Mesodermal cell (in vitro differentiated cells): ENCODE data around the gene NDST4.

Experiments
- H3K27ac ChIP-seq: 2 replicates; pipeline ENCODE4 v1.7.0; 2013; ENCODE audit warnings: mild to moderate bottlenecking, low read depth, low read length, moderate library complexity; ENCODE audit not compliant: severe bottlenecking
- H3K36me3 ChIP-seq: 2 replicates; pipeline ENCODE4 v1.7.1; 2013; ENCODE audit warnings: mild to moderate bottlenecking, low read length, moderate library complexity; ENCODE audit not compliant: control insufficient read depth, insufficient read depth
- H3K4me1 ChIP-seq: one replicate; pipeline ENCODE4 v1.7.1; 2013; ENCODE audit warnings: mild to moderate bottlenecking, low read length; ENCODE audit not compliant: insufficient read depth, control insufficient read depth, poor library complexity, severe bottlenecking
- H3K4me3 ChIP-seq: 2 replicates; pipeline ENCODE4 v1.7.0; 2013; ENCODE audit warnings: low read length, control low read depth, mild to moderate bottlenecking; ENCODE audit not compliant: insufficient read depth, poor library complexity, severe bottlenecking; ENCODE audit errors: extremely low read depth
- H3K9me3 ChIP-seq: 2 replicates; pipeline ENCODE4 v1.7.1; 2013; ENCODE audit warnings: mild to moderate bottlenecking, low read length, moderate library complexity; ENCODE audit not compliant: control insufficient read depth
- WGBS, 2 experiments: methylation state at CpG; one replicate each; pipeline ENCODE4 v1.1.5; 2013; ENCODE audit warnings: missing lambda C conversion rate in 2 of 2; ENCODE audit not compliant: insufficient coverage in 2 of 2; 5-methylcytosine and 5-hydroxymethylcytosine counted together

NDST4 gene

DNA sequence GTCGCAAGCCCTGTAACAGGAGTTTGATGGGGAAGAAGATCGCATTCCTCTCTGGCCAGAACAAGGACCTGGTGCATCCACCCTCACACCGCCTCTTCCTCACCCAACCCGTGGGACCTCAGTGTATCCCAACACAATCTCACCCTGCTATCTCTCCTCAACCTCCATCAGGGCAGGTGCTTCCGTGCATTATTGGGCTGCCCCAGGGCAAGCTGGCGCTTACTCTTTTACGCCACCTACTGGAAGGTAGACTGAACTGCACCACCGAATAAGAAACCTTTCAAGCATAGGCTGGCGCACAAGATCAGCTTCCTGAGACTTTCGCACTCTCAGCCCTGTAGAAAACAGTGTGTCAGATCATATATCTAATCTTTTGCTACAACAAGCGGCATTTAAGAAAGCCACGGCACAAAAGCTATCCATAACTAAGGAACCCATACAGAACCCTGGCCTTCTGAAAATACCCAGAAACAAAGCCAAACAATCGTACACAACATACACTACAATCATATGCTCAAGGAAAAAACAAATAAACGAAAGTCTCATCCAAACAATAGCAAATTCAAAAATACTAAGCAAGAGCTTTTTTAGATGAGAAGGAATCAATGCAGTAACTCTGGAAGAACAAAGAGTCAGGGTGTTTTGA lies 305.5 kb downstream of the NDST4 start:
- no peak overlapping the region for H3K4me3 ChIP-seq
- H3K4me1 ChIP-seq: no peaks in the 10 kb centered on the region
- no peaks in the 10 kb centered on the region for H3K36me3 ChIP-seq
- WGBS, 2 experiments: 46 to 66% methylated on average over 7 to 10 of the region's 14 CpGs
- no peaks in the 10 kb centered on the region for H3K9me3 ChIP-seq
- no peak overlapping the region for H3K27ac ChIP-seq

DNA sequence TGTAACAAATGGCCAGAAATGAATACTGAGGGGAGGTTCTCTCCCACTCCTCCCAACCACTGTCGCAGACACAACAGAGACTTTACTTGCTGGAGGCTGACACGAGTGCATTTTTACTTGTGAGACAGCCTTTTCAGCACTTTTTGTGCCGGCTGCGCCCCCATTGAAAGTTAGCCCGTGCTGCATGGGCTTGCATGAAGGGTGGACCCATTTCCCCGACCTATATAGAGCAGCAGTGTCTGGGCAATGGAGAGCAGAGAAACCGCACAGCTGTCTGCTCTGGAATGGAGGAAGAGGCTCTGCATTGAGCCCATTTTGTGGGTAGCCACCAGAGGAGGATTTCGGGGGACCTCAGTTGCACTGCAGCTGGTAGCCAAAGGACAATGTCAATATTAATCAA lies 306.1 kb downstream of the NDST4 start:
- Histone ChIP-seq H3K4me1 (no peaks in the 10 kb centered on the region), H3K36me3 (no peaks in the 10 kb centered on the region), H3K4me3 (no peak overlapping the region), H3K27ac (no peak overlapping the region), H3K9me3 (no peaks in the 10 kb centered on the region)
- 89 to 94% methylated on average over 8 of the region's 8 CpGs for WGBS, 2 experiments

- H3K9me3 ChIP-seq: no peaks in the 10 kb centered on the region
- WGBS, 2 experiments: 83 to 84% methylated on average over 2 to 4 of the region's 5 CpGs
- peaks cover 7% of the 10 kb centered on the region for H3K4me1 ChIP-seq
- no peak overlapping the region for H3K27ac ChIP-seq
- no peaks in the 10 kb centered on the region for H3K36me3 ChIP-seq
- H3K4me3 ChIP-seq: no peak overlapping the region
Observed at GRCh38 chr4:114791976-114792375, 321.4 kb downstream of the NDST4 start.

DNA sequence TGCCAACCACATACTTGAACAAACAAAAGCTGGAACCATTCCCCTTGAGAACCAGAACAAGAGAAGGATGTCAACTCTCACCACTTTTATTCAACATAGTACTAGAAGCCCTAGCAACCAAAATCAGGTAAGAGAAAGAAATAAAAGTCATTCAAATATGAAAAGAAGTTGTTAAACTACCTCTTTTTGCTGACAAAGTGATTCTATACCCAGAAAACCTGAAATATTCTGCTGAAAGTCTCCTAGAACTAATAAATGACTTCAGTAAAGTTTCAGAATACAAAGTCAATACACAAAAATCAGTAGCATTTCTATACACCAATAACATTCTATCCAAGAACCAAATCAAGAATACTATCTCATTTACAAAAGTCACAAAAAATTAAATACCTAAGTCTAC lies 327.9 kb downstream of the NDST4 start:
- no peaks in the 10 kb centered on the region for H3K36me3 ChIP-seq
- peaks cover 18% of the 10 kb centered on the region for H3K4me1 ChIP-seq
- H3K4me3 ChIP-seq: no peak overlapping the region
- H3K9me3 ChIP-seq: no peaks in the 10 kb centered on the region
- H3K27ac ChIP-seq: no peak overlapping the region

GRCh38 chr4:114783215-114783595 lies 330.2 kb downstream of the NDST4 start:
- H3K36me3 ChIP-seq: no peaks in the 10 kb centered on the region
- H3K27ac ChIP-seq: peak overlapping the region; percentile 55
- H3K4me3 ChIP-seq: no peak overlapping the region
- H3K9me3 ChIP-seq: no peaks in the 10 kb centered on the region
- WGBS, 2 experiments: 100% methylated on average over 1 to 3 of the region's 3 CpGs
- H3K4me1 ChIP-seq: peaks cover 18% of the 10 kb centered on the region

- WGBS, 2 experiments: 14% methylated on average over 2 of the region's 6 CpGs; no CpG with 5 or more reads in 1 of the 2 experiments
- H3K9me3 ChIP-seq: no peaks in the 10 kb centered on the region
- no peak overlapping the region for H3K4me3 ChIP-seq
- H3K36me3 ChIP-seq: no peaks in the 10 kb centered on the region
- H3K4me1 ChIP-seq: peaks cover 18% of the 10 kb centered on the region
- H3K27ac ChIP-seq: peak overlapping the region; percentile 55
Observed at GRCh38 chr4:114782415-114783214, 330.8 kb downstream of the NDST4 start.

- peaks cover 18% of the 10 kb centered on the region for H3K4me1 ChIP-seq
- H3K9me3 ChIP-seq: no peaks in the 10 kb centered on the region
- WGBS, 2 experiments: 100% methylated on average over 1 of the region's 1 CpG
- H3K36me3 ChIP-seq: no peaks in the 10 kb centered on the region
- H3K4me3 ChIP-seq: no peak overlapping the region
- H3K27ac ChIP-seq: no peak overlapping the region
Observed at GRCh38 chr4:114780205-114780604, 333.2 kb downstream of the NDST4 start.
